SK-N-SH (cell line): Measurements from ENCODE around the gene CAMK4. TPM values are rescaled to one million over a fixed set of nuclear protein-coding genes. Genes with fewer than 3 reads are reported as not detected.

Experiments used
- CTCF ChIA-PET: fragments of 300-600, 350-600 bp; formaldehyde crosslinking; extraction: SDS; loops from one replicate; lab custom pipeline; 2021; lab: Yijun Ruan, JAX
- POLR2A ChIA-PET: fragments of 350-600 bp; sonication (Branson Sonifier 250); formaldehyde crosslinking; extraction: SDS; loops from one replicate; lab custom pipeline; 2020; ENCODE audit warnings: antibody characterized with exemption, inconsistent platforms; lab: Yijun Ruan, JAX
- DNase-seq: peaks from one replicate; pipeline ENCODE4 v3.0.0; 2012
- H2AFZ ChIP-seq: fragments of 200-600 bp; sonication (generic); 2 replicates; pipeline ENCODE4 v1.8.1; 2016; ENCODE audit warnings: antibody characterized with exemption, mild to moderate bottlenecking, low read depth
- H3F3A ChIP-seq: fragments of 200-600 bp; sonication (generic); replicated peaks from 2 replicates; pipeline ENCODE3; 2016; ENCODE audit warnings: antibody characterized with exemption, mild to moderate bottlenecking; ENCODE audit not compliant: insufficient read depth
- H3K27ac ChIP-seq, 2 experiments: fragments of 200-500 bp in 1 of 2; fragments of 200-600 bp in 1 of 2; sonication (Bioruptor generic) in 1 of 2; sonication (generic), shearing (Covaris generic) in 1 of 2; 2 replicates each; pipeline versions ENCODE4 v1.5.1 to v1.6.1; 2014 to 2016; ENCODE audit warnings: low read depth in 2 of 2, inconsistent platforms in 1 of 2, low read length in 1 of 2, mild to moderate bottlenecking in 1 of 2, mixed read lengths in 1 of 2
- H3K27me3 ChIP-seq: fragments of 200-600 bp; sonication (generic), shearing (Covaris generic); 2 replicates; pipeline ENCODE4 v1.6.1; 2016; ENCODE audit warnings: mixed run types; ENCODE audit not compliant: insufficient read depth
- H3K36me3 ChIP-seq, 2 experiments: fragments of 200-500 bp in 1 of 2; fragments of 200-600 bp in 1 of 2; sonication (Bioruptor generic) in 1 of 2; sonication (generic) in 1 of 2; replicated peaks in 1 of 2; 2 replicates each; pipeline versions ENCODE3 to v1.5.1; 2014 to 2016; ENCODE audit warnings: low read length in 1 of 2, mild to moderate bottlenecking in 1 of 2; ENCODE audit not compliant: insufficient read depth in 2 of 2, control insufficient read depth in 1 of 2
- H3K4me1 ChIP-seq, 2 experiments: fragments of 200-500 bp in 1 of 2; fragments of 200-600 bp in 1 of 2; sonication (Bioruptor generic) in 1 of 2; sonication (generic), shearing (Covaris generic) in 1 of 2; 2 replicates each; pipeline versions ENCODE4 v1.5.1 to v1.6.1; 2014 to 2016; ENCODE audit warnings: low read depth in 1 of 2, low read length in 1 of 2, mixed run types in 1 of 2; ENCODE audit not compliant: insufficient read depth in 2 of 2, control insufficient read depth in 1 of 2
- H3K4me2 ChIP-seq: fragments of 200-600 bp; sonication (generic), shearing (Covaris generic); 2 replicates; pipeline ENCODE4 v1.6.1; 2017; ENCODE audit warnings: mixed run types
- H3K4me3 ChIP-seq, 2 experiments: fragments of 200-500 bp in 1 of 2; fragments of 200-600 bp in 1 of 2; sonication (Bioruptor generic) in 1 of 2; sonication (generic), shearing (Covaris generic) in 1 of 2; 2 replicates each; pipeline versions ENCODE4 v1.5.1 to v1.8.1; 2014 to 2016; ENCODE audit warnings: low read depth in 2 of 2, inconsistent platforms in 1 of 2, low read length in 1 of 2, mild to moderate bottlenecking in 1 of 2, mixed read lengths in 1 of 2, moderate library complexity in 1 of 2
- H3K79me2 ChIP-seq: fragments of 200-600 bp; sonication (generic); 2 replicates; pipeline ENCODE4 v1.8.1; 2017; ENCODE audit warnings: mild to moderate bottlenecking; ENCODE audit not compliant: insufficient read depth
- H3K9ac ChIP-seq: fragments of 200-600 bp; sonication (generic); 2 replicates; pipeline ENCODE4 v1.6.1; 2017; ENCODE audit warnings: mixed run types
- H3K9me2 ChIP-seq: fragments of 200-600 bp; sonication (generic); 2 replicates; pipeline ENCODE4 v1.6.1; 2017; ENCODE audit warnings: mixed run types
- H3K9me3 ChIP-seq: fragments of 200-600 bp; sonication (generic); 2 replicates; pipeline ENCODE4 v1.6.1; 2017; ENCODE audit warnings: mixed run types, mild to moderate bottlenecking, moderate library complexity
- H4K20me1 ChIP-seq: fragments of 200-600 bp; sonication (generic); 2 replicates; pipeline ENCODE4 v1.6.1; 2017; ENCODE audit warnings: mild to moderate bottlenecking, mixed run types; ENCODE audit not compliant: insufficient read depth
- ELF1 ChIP-seq: IDR thresholded peaks from 2 replicates; pipeline ENCODE4 v1.4.0; 2012
- EZH2phosphoT487 ChIP-seq: fragments of 200-600 bp; sonication (generic); IDR thresholded peaks from 2 replicates; pipeline ENCODE4 v1.6.1; 2017; ENCODE audit warnings: low read depth, mixed run types, mild to moderate bottlenecking, antibody characterized with exemption, moderate library complexity, borderline replicate concordance
- FOSL2 ChIP-seq: IDR thresholded peaks from 2 replicates; pipeline ENCODE4 v1.4.0; 2012; ENCODE audit warnings: low read depth, mild to moderate bottlenecking, moderate library complexity, borderline replicate concordance
- FOXM1 ChIP-seq: IDR thresholded peaks from 2 replicates; pipeline ENCODE4 v1.4.0; 2012; ENCODE audit warnings: low read depth, mild to moderate bottlenecking
- GATA2 ChIP-seq: sonication (generic); formaldehyde crosslinking; IDR thresholded peaks from 2 replicates; pipeline ENCODE4 v1.5.0; 2020; ENCODE audit warnings: mild to moderate bottlenecking, missing genetic modification reagents
- IRF3 ChIP-seq: fragments of 150-350 bp; IDR thresholded peaks from 2 replicates; pipeline ENCODE4 v1.6.1; 2016; ENCODE audit warnings: mild to moderate bottlenecking, low read depth, low read length
- NFIC ChIP-seq: IDR thresholded peaks from 2 replicates; pipeline ENCODE4 v1.4.0; 2012; ENCODE audit warnings: borderline replicate concordance
- POLR2AphosphoS5 ChIP-seq: IDR thresholded peaks from 2 replicates; pipeline ENCODE4 v1.6.1; 2012; ENCODE audit warnings: low read depth, low read length
- RAD21 ChIP-seq: IDR thresholded peaks from 2 replicates; pipeline ENCODE4 v1.6.1; 2012; ENCODE audit warnings: mild to moderate bottlenecking, low read length
- RFX5 ChIP-seq: IDR thresholded peaks from 2 replicates; pipeline ENCODE4 v1.6.1; 2012; ENCODE audit warnings: mild to moderate bottlenecking, improper control_type of control experiment, low read length
- SIN3A ChIP-seq: IDR thresholded peaks from 2 replicates; pipeline ENCODE4 v1.6.1; 2012; ENCODE audit warnings: low read depth, mild to moderate bottlenecking, low read length, moderate library complexity, borderline replicate concordance
- SMC3 ChIP-seq: IDR thresholded peaks from 2 replicates; pipeline ENCODE4 v1.6.1; 2012; ENCODE audit warnings: low read depth, low read length, improper control_type of control experiment
- TAF1 ChIP-seq: IDR thresholded peaks from 2 replicates; pipeline ENCODE4 v1.6.1; 2012; ENCODE audit warnings: low read depth, mild to moderate bottlenecking, low read length, moderate library complexity, borderline replicate concordance
- TCF12 ChIP-seq: IDR thresholded peaks from 2 replicates; pipeline ENCODE4 v1.4.0; 2012
- USF2 ChIP-seq: fragments of 150-350 bp; IDR thresholded peaks from 2 replicates; pipeline ENCODE4 v1.6.1; 2017; ENCODE audit warnings: antibody characterized with exemption, low read length, low read depth, borderline replicate concordance
- YY1 ChIP-seq: IDR thresholded peaks from 2 replicates; pipeline ENCODE4 v1.4.0; 2012; ENCODE audit warnings: low read depth, mild to moderate bottlenecking
- WGBS: methylation state at CpG from one replicate; pipeline ENCODE4 v1.1.6; 2017; ENCODE audit warnings: low lambda C conversion rate; 5-methylcytosine and 5-hydroxymethylcytosine counted together
- polyA plus RNA-seq, 3 experiments: library from polyadenylated mRNA; depleted of rRNA; stranded (reverse); fragments of >200 nt; gene quantifications; 2 replicates each; pipeline ENCODE4 v1.2.3, GENCODE V29; 2012
- TF ChIP-seq, protein P1 (sequence below): IDR thresholded peaks from 2 replicates; pipeline ENCODE4 v1.4.0; 2012; ENCODE audit warnings: low read depth, borderline replicate concordance
- TF ChIP-seq, protein P2 (sequence below): IDR thresholded peaks from 2 replicates; pipeline ENCODE4 v1.4.0; 2012; ENCODE audit warnings: low read depth, borderline replicate concordance

The CAMK4 gene
- polyA plus RNA-seq, 1 of the 3 experiments (the other 2 are of a cell fraction), result 4.1 TPM

DNA sequence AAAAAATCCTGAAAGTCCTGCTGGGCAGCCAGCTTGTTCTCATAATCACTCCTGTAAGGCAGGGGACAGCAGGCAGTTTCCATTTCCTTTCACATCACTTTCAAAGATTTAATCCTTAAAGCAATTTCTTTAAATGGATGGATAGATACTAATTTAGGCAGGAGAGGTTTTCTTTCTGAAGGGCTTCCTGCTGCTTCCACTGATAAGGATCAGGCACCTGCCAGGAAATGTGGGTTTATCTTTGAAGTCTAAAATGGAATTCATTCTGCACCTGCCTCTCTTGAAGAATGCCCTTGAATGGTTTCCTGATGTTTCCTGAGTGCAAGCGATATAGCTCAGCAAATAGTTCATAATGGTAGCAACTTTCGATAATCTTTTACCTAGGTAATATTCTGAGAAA is 223.6 kb downstream of the CAMK4 start (continued):
- TF ChIP-seq TCF12 (0 out of 2 replicates have a peak, but pooled peaks have one; percentile 8), FOSL2 (no peak), TAF1 (no peak), GATA2 (0 out of 2 replicates have a peak, but pooled peaks have one; percentile 37), SIN3A (no peak)

DNA sequence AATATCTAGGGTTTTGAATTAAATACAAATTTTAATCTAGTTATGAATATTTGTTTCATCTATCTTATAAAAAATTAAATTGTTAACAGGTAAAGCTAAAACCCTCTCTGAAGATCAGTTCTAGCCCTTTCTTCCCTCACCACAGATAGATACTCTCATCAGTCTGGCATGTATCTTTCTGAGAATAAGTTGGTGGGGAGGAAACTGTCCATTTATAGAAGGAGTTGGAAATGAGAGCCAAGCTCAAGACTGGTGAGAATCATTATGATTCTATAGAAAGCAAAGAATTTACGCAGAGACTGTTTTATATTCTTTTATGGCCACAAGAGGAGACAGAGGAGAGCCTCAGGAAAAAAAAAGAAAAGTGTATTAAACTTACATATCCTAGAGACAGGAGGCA is 229.1 kb downstream of the CAMK4 start:
- Histone ChIP-seq H4K20me1 (no peaks in the 10 kb centered on the region), H3K9me2 (no peaks in the 10 kb centered on the region), H3K27me3 (no peaks in the 10 kb centered on the region), H3K27ac (peak overlapping the region; percentile 96 to 99), H2AFZ (peak overlapping the region; percentile 42), H3K9ac (peak overlapping the region; percentile 72), H3K4me3 (peak overlapping the region; percentile 30 to 56), H3F3A (peaks cover 15% of the 10 kb centered on the region), H3K79me2 (no peaks in the 10 kb centered on the region), H3K9me3 (no peaks in the 10 kb centered on the region), H3K36me3 (no peaks in the 10 kb centered on the region), H3K4me2 (peak overlapping the region; percentile 84), H3K4me1 (peaks cover 13 to 29% of the 10 kb centered on the region in 2 experiments; a peak in 3 of 4 replicates)
- POLR2A ChIA-PET, result interaction anchor here (1.0 to 2.1 kb wide), 2 partner anchors 58 to 67 kb away, joined by 3 to 9 read pairs; no protein-coding TSS in a partner anchor
- no peak for DNase-seq
- no peak for TF ChIP-seq RAD21
- no peak for TF ChIP-seq TAF1
- no peak for TF ChIP-seq POLR2AphosphoS5
- TF ChIP-seq USF2, result no peak
- TF ChIP-seq IRF3, result no peak
- TF ChIP-seq RFX5, result no peak
- TF ChIP-seq EZH2phosphoT487, result no peak
- TF ChIP-seq FOSL2, result no peak; the same call in 1 of the 2 replicates
- TF ChIP-seq YY1, result no peak
- TF ChIP-seq TCF12, result no peak
- TF ChIP-seq ELF1, result no peak
- TF ChIP-seq, protein P1, sequence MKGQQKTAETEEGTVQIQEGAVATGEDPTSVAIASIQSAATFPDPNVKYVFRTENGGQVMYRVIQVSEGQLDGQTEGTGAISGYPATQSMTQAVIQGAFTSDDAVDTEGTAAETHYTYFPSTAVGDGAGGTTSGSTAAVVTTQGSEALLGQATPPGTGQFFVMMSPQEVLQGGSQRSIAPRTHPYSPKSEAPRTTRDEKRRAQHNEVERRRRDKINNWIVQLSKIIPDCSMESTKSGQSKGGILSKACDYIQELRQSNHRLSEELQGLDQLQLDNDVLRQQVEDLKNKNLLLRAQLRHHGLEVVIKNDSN, result no peak
- TF ChIP-seq FOXM1, result no peak
- TF ChIP-seq SMC3, result no peak
- TF ChIP-seq, protein P2, sequence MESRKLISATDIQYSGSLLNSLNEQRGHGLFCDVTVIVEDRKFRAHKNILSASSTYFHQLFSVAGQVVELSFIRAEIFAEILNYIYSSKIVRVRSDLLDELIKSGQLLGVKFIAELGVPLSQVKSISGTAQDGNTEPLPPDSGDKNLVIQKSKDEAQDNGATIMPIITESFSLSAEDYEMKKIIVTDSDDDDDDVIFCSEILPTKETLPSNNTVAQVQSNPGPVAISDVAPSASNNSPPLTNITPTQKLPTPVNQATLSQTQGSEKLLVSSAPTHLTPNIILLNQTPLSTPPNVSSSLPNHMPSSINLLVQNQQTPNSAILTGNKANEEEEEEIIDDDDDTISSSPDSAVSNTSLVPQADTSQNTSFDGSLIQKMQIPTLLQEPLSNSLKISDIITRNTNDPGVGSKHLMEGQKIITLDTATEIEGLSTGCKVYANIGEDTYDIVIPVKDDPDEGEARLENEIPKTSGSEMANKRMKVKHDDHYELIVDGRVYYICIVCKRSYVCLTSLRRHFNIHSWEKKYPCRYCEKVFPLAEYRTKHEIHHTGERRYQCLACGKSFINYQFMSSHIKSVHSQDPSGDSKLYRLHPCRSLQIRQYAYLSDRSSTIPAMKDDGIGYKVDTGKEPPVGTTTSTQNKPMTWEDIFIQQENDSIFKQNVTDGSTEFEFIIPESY, result no peak
- TF ChIP-seq NFIC, result no peak
- WGBS, result 34% methylated on average over 1 of the region's 1 CpG
- CTCF ChIA-PET, result interaction anchor here (0.8 to 2.4 kb wide), 5 partner anchors 21 to 295 kb away, joined by 3 to 10 read pairs (median 4); no protein-coding TSS in a partner anchor
